NCI-H226 (cell line): ENCODE measurements around the gene GPN2.
A peak's percentile ranks its signal among the peaks of the same experiment; 100 is the strongest.
"Not testable (repeated sequence)": the region's sequence is repeated elsewhere in the genome, so short reads cannot be mapped to it uniquely, and the experiment has no call there.

Experiments used
- DNase-seq: peaks from one replicate; pipeline ENCODE4 v3.0.0-alpha.2; 2015

The GPN2 gene

GRCh38 chr1:26856604-26857469 is 33.2 kb downstream of the GPN2 start:
- DNase-seq, result no peak

DNA sequence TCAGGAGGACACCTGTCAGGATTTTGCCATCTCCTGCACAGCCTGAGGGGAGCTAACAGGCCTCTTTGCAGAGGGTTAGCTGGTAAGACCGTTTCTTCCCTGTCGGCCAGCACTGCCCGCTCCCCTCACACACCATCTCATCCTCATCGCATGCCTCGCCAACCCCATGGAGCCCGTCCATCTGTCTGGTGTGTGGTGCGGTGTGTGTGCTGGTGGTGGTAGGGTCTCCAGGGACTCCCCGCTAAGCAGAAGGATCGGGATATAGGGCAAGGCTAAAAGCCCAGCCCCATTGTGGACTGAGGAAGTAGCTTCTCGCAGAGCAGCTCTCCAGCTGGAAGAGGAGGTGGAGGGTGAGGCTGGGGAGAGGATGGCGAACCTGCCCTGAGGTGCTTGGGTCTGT is 33.9 kb downstream of the GPN2 start:
- DNase-seq, result no peak

- DNase-seq, result no peak
Observed at GRCh38 chr1:26855636-26856035, 34.4 kb downstream of the GPN2 start.

DNA sequence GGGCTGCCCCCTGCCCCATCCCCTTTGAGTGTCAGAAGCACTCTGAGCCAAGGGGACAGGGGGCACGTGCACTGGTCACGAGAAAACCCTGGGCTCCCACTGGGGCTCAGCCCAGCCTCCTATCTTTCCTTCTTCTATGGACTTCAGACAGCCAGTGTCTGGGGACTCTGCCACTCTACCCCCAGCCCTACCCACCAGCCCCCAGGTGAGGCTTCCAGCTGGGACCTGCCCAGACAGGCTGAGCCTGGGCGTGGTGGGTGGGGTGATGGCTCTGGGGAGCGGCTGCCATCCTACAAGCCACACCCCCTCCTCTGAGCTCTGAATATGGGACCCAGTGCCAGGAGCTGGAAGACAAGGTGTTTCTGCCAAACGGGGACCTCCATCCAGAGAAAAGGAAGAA is 35.2 kb downstream of the GPN2 start:
- DNase-seq, result no peak

GRCh38 chr1:26853600-26853999 is 36.5 kb downstream of the GPN2 start:
- no peak for DNase-seq

- peak; percentile 64 for DNase-seq
Observed at GRCh38 chr1:26853156-26853555, 36.9 kb downstream of the GPN2 start.

- DNase-seq, result no peak
Observed at GRCh38 chr1:26852701-26853100, 37.4 kb downstream of the GPN2 start.

DNA sequence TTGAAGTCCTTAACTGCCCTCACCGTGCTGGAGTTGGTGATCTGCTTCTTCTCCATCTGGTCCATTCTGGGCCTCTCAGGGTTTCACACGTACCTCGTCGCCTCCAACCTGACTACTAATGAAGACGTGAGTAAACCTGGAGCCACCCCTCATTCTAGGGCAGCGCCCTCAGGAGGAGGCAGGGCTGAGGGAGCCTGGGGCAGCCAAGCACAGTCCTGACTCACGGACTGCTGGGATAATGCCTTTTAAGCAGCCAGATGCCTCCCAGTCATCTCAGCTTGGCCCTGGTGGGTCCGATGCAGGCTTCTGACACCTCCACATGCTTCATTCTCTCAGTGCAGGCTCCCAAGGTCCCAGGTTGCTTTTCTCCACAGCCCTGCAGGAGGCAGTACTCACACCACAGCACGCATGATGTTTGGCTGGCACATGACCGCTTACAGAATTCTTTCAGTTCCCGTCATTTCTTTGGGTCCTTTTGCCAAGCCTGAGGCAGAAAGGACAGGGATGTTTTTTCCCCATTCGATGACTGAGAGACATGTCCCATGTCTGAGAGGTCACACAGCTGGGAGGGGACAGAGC is 38.9 kb downstream of the GPN2 start:
- no peak for DNase-seq

GRCh38 chr1:26848941-26849774 is 40.9 kb downstream of the GPN2 start:
- peak; percentile 81 for DNase-seq

DNA sequence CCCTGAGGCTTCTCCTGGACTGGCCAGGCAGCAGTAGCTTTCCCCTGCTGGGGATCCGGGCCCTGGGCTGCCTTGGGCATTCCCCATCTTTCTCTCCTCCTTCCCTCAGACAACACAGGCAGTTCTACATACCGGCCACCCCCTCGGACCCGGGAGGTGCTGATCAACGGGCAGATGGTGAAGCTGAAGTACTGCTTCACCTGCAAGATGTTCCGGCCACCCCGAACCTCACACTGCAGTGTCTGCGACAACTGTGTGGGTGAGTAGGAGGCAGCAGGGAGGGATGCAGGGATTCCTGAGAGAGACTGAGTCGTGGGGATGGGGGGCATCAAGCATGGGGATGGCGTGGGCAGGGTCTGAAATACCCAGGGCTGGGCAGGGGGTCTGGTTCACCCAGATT is 41.6 kb downstream of the GPN2 start:
- no peak for DNase-seq

- not testable (repeated sequence) for DNase-seq
Observed at GRCh38 chr1:26847826-26848225, 42.3 kb downstream of the GPN2 start.

DNA sequence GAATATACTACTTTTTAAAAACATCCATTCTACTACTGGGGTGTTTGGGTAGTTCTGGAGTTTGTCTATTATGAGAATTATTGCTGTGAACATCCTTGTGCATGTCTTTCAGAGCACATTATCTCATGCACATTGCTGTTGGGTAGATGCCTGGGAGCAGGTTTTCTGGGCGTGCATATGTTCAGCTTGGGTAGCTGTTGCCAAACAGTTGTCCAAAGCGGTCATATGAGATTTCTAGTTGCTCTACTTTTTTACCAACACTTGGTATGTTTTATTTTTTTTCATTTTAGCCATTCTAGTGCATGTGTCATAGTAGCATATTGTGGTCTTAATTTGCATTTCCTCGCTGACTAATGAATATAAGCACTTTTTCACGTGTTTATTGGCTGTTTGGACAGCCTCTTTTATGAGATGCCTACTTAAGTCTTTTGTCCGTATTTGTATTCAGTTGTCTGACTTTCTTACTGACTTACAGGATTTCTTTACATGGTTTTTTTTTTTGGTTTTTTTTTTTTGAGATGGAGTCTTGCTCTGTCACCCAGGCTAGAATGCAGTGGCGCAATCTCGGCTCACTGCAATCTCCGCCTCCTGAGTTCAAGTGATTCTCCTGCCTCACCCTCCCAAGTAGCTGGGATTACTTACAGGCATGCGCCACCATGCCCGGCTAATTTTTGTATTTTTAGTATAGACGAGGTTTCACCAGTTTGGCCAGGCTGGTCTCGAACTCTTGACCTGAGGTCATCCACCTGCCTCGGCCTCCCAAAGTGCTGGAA is 45.5 kb downstream of the GPN2 start:
- no peak for DNase-seq

- no peak for DNase-seq
Observed at GRCh38 chr1:26839779-26840178, 50.3 kb downstream of the GPN2 start.

GRCh38 chr1:26839339-26839722 is 50.8 kb downstream of the GPN2 start:
- DNase-seq, result no peak

DNA sequence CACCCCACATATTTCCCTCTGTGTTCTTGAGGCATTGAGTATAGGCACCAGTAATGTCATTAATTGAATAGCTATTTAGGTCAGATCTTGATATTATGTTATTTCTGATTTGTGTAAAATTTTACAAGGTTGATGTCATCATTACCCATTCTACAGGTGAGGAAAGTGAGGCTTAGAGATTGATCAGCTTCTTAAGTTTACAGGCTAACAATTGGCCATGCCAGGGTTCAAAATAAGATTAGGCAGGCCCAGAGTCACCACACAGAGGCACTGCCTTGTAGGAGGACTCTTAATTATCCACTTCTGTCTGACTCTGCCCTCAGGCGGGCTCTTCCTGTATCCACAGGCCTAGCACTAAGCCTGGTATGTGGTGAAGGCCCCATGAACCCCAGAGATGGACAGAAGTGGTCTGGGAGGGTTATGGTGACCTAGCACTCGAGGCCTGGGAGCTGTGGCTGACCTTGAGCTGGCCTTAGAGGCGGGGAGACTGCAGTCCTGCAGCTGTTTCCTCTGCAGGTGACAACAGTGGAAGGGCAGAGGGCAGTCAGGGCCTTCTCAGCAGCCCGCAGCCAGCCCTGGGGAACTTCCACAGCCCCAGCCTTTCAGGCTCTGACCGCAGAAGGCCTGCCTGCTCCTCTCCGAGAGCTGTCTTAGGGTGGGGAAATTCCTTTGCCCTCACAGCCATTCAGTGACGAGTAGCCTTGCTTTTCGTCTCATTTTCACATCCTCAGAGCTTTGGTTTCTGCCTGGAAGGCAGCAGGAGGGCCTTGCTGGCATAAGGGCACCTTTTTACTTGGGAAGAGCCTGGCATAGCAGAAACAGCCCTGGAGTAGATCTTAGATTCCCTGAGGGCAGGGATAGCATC is 51.4 kb downstream of the GPN2 start:
- DNase-seq, result no peak

DNA sequence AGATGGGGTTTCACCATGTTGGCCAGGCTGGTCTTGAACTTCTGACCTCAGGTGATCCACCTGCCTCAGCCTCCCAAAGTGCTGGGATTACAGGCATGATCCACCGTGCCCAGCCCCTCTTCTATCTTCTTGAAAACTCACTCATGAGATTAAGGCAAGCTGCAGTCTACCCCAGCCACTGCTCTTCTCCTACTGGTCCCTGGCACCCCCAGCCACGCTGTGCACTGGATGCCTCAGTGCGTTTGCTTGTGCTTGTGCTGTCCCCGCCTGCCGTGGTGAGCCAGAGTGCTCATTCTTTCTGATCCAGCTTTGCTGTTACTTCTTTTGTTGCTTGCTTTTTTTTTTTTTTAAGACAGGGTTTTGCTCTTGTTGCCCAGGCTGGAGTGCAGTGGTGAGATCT is 52.4 kb downstream of the GPN2 start:
- not testable (repeated sequence) for DNase-seq

GRCh38 chr1:26833432-26834405 is 56.4 kb downstream of the GPN2 start:
- no peak for DNase-seq

DNA sequence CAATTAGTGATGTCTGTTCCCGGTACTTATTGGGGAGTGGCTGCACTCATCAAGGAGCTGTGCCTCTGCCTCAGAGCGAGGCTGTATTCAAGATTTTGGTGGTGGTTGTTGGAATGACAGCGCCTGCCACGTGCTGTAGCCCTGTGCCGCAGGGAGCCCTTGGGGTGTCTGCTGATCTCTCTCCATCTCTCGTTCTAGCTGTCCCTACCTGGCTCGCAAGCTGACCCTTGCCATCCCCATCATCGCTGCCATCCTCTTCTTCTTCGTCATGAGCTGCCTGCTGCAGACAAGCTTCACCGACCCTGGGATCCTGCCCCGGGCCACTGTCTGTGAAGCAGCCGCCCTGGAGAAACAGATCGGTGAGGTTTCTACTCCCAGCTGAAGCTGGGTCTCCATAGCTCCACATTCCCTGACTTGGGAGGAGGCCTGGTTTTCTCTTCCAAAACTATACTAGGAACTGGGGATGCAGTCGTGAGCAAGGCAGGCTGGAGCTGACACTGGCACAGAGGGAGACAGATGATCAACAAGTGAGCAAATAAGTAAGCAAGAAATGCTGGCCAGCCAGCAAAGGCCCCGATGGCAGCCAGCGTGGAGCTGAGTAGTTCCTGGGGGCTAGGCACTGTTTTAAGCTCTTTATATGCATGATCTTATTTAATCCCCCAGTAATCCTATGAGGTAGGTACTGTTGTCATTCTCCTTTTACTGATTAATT is 57.7 kb downstream of the GPN2 start:
- no peak for DNase-seq

- no peak for DNase-seq
Observed at GRCh38 chr1:26831546-26832248, 58.4 kb downstream of the GPN2 start.
